Measurements from ENCODE around the gene CCNB1IP1.
A peak's percentile ranks its signal among the peaks of the same experiment; 100 is the strongest.
"Not testable (repeated sequence)": the region's sequence is repeated elsewhere in the genome, so short reads cannot be mapped to it uniquely, and the experiment has no call there.

CCNB1IP1 gene

DNA sequence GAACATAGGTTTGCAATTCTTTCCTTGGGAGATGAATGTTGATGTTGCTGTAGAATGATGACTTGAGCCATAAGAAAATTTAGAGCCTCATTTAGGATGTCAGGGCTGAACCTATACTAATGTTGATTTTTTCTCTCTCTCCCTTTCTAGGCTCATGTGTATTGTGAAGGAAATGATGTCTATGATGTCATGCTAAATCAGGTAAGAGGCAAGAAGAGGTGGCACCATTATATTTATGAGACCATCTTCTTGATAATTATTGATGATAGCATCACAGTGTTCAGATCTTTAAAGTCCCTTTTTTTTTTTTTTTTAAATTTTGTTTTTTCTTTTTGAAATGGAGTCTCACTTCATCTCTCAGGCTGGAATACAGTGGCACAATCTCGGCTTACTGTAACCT is 13.6 kb upstream of the CCNB1IP1 start:
- TF ChIP-seq, protein P1, sequence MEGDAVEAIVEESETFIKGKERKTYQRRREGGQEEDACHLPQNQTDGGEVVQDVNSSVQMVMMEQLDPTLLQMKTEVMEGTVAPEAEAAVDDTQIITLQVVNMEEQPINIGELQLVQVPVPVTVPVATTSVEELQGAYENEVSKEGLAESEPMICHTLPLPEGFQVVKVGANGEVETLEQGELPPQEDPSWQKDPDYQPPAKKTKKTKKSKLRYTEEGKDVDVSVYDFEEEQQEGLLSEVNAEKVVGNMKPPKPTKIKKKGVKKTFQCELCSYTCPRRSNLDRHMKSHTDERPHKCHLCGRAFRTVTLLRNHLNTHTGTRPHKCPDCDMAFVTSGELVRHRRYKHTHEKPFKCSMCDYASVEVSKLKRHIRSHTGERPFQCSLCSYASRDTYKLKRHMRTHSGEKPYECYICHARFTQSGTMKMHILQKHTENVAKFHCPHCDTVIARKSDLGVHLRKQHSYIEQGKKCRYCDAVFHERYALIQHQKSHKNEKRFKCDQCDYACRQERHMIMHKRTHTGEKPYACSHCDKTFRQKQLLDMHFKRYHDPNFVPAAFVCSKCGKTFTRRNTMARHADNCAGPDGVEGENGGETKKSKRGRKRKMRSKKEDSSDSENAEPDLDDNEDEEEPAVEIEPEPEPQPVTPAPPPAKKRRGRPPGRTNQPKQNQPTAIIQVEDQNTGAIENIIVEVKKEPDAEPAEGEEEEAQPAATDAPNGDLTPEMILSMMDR (IDR thresholded peaks at IDR 0.05), result no peak
- no peak overlapping the region for H3K27ac ChIP-seq

DNA sequence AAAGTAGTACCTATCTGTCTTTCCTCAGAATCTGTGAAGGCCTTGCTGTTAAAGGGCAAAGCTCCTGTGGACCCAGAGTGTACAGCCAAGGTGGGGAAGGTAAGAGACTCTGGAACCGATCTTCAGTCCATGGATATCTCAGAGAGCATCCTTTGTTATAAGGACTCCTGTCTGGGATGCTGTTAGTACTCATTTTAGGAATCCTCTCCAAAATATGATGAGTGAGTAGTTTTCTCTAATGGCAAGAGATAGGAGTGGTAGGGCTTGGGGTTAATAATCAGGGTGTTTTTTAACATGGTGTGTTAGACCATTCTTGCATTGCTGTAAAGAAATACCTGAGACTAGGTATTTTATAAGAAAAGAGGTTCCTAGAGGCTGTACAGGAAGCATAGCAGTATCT is 12.3 kb upstream of the CCNB1IP1 start:
- TF ChIP-seq, protein P1 (IDR thresholded peaks at IDR 0.05), result no peak
- no peak for TF ChIP-seq ZFX (IDR thresholded peaks at IDR 0.05; ENCODE audit: borderline replicate concordance)
- no peak overlapping the region for H3K27ac ChIP-seq

DNA sequence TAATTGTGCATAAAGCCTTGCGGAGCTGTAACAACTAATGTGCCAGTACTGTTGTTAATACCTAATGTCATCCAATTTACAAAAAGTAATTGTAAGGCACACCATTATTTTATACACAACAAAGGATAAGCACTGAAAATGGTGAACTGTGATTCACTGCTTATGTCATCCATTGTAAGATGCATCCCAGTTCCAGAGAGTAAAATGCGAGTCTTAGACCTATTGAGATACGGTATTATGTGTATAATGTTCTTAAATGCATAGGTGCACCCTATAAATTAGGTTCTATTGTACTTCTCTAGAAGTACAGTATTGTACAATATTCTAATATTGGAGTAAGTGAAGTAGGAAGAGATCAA is 10.8 kb upstream of the CCNB1IP1 start:
- TF ChIP-seq, protein P1 (IDR thresholded peaks at IDR 0.05), result no peak
- TF ChIP-seq ZFX (IDR thresholded peaks at IDR 0.05; ENCODE audit: borderline replicate concordance), result no peak
- H3K27ac ChIP-seq, result peak overlapping the region; percentile 95

DNA sequence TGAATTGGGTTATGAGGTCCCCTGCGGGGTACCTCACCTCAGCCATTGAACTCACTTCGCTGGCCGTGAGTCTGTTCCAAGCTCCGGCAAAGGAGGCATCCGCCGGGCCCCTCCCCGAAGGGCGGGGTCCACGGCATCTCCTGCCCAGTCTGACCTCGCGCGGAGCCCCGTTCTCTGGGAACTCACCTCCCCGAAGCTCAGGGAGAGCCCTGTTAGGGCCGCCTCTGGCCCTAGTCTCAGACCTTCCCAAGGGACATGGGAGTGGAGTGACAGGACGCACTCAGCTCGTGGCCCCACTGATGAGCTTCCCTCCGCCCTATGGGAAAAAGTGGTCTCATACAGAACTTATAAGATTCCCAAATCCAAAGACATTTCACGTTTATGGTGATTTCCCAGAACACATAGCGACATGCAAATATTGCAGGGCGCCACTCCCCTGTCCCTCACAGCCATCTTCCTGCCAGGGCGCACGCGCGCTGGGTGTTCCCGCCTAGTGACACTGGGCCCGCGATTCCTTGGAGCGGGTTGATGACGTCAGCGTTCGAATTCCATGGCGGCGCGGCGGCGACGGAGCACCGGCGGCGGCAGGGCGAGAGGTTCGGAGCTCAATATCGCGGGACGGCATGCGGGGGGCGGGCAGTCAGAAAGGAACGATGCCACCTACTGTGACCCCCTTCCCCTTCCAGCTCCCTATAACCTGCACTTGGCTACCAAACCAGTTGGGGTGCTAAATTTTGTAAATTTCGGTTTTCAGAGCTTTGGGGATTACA is 10.2 kb upstream of the CCNB1IP1 start, which contains the start of gene PARP2:
Gene PARP2, plus strand, starts transcription at position 544 of the 770 bp plus-strand sequence. Its CDS starts 7 bp downstream, at position 551.
- TF ChIP-seq, protein P1 (IDR thresholded peaks at IDR 0.05), result no peak
- TF ChIP-seq ZFX (IDR thresholded peaks at IDR 0.05; ENCODE audit: borderline replicate concordance), result no peak
- peak within 1 kb of the TSS; percentile 95 for H3K27ac ChIP-seq

DNA sequence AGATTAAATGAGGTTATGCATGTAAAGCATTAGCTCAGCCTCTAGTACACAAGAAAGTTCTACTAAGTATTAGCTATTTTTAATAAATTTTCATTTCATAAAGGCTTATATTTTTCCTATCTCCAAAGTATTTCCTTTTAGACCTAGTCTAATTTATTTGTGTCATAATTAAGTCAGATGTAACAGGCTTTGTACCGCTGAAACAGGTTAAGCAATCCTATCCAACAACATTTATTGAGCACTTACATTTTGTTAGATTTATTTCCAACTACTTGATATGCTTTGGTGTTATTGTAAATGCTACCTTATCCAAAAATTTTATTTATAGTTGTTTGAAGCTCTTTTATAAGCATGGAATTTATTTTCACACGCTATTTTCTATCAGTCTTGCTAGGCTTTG is 8.6 kb upstream of the CCNB1IP1 start:
- peak overlapping the region; percentile 95 for H3K27ac ChIP-seq
- TF ChIP-seq, protein P1 (IDR thresholded peaks at IDR 0.05), result no peak
- TF ChIP-seq ZFX (IDR thresholded peaks at IDR 0.05; ENCODE audit: borderline replicate concordance), result no peak

DNA sequence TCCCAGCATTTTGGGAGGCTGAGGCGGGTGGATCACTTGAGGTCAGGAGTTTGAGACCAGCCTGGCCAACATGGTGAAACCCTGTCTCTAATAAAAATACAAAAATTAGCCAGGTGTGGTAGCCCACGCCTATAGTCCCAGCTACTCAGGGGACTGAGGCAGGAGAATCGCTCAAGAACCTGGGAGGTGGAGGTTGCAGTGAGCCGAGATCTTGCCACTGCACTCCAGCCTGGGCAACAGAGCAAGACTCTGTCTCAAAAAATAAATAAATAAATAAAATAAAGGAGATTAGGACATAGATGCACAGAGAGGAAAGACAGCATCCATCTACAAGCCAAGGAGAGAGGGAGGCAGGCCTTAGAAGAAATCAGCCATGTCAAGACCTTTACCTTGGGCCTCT is 8.0 kb upstream of the CCNB1IP1 start:
- not testable (repeated sequence) for H3K27ac ChIP-seq

DNA sequence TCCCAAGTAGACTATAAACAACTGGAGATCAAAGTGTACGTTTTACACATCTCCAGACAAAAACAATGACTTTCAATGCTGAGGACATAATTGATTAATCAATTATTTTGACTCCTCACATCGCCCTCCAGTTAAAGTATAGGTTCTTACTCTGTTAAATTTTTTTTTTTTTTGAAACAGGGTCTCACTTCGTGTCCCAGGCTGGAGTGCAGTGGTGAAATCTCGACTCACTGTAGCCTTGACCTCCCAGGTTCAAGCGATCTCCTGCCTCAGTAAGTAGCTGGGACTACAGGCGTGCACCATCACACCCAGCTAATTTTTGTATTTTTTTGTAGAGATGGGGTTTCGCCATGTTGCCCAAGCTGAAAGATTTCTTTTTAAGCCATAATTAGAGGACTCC is 938 bp upstream of the CCNB1IP1 start:
- peak overlapping the region; percentile 91; the same call in 1 of the 2 replicates for H3K27ac ChIP-seq
- TF ChIP-seq ZFX (IDR thresholded peaks at IDR 0.05; ENCODE audit: borderline replicate concordance), result no peak
- TF ChIP-seq, protein P1 (IDR thresholded peaks at IDR 0.05), result no peak

DNA sequence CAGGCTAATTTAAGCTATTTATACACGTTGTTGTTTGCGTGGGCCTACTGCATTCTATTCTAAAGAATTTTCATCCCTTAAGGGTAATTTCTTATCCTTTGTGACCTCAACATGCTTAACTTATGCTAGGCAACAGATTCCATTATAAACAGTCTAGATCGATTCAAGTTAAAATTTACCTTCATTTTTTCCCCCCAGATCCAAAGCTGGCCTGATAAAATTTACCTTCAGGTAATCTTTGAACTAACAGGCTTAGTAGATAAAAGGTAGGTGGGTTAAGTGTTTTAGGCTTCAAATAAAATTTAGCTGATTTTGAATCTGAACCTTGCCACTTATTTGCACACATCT is 389 bp upstream of the CCNB1IP1 start:
- TF ChIP-seq, protein P1 (IDR thresholded peaks at IDR 0.05), result no peak
- no peak for TF ChIP-seq ZFX (IDR thresholded peaks at IDR 0.05; ENCODE audit: borderline replicate concordance)

More for the DNA sequence above, 389 bp upstream of the CCNB1IP1 start:
- peak overlapping the region; percentile 91 for H3K27ac ChIP-seq

All from 22Rv1 (cell line).